Thoracic aorta (tissue), 2 donors: ENCODE results near the gene AFDN. TPM values are rescaled to one million over a fixed set of nuclear protein-coding genes. Genes with fewer than 3 reads are reported as not detected.

Experiments
- ATAC-seq: fragments of 150-250 bp; one replicate; pipeline ENCODE4 v1.8.0; 2017; ENCODE audit warnings: low read depth; ENCODE audit not compliant: insufficient number of reproducible peaks, low FRiP score
- DNase-seq: peaks from one replicate; pipeline ENCODE4 v3.0.0-alpha.2; 2020; ENCODE audit warnings: low spot score
- H3K27ac ChIP-seq, 2 donors: fragments of 200-600 bp; sonication (generic); 1 replicate in 1 of 2; 2 replicates in 1 of 2; pipeline ENCODE4 v1.5.1; 2016; ENCODE audit warnings: mild to moderate bottlenecking in 2 of 2, moderate library complexity in 2 of 2
- H3K27me3 ChIP-seq: fragments of 200-600 bp; sonication (generic); replicated peaks from 2 replicates; pipeline ENCODE4 v1.6.0; 2016; ENCODE audit warnings: mild to moderate bottlenecking; ENCODE audit not compliant: insufficient read depth
- H3K36me3 ChIP-seq: fragments of 200-600 bp; sonication (generic); one replicate; pipeline ENCODE4 v1.5.1; 2016
- H3K4me1 ChIP-seq, 2 donors: fragments of 200-600 bp; sonication (generic); 1 replicate in 1 of 2; 2 replicates in 1 of 2; pipeline versions ENCODE4 v1.5.1 to v1.6.0; 2016; ENCODE audit warnings: low read depth in 2 of 2, mild to moderate bottlenecking in 1 of 2; ENCODE audit not compliant: control insufficient read depth in 1 of 2
- H3K4me3 ChIP-seq: fragments of 200-600 bp; sonication (generic); 2 replicates; pipeline ENCODE4 v1.5.1; 2016; ENCODE audit warnings: mild to moderate bottlenecking
- H3K9me3 ChIP-seq: fragments of 200-600 bp; sonication (generic); 2 replicates; pipeline ENCODE4 v1.5.1; 2016
- total RNA-seq, 2 donors: library from RNA; depleted of rRNA; stranded (reverse); fragments of >200 nt; gene quantifications; one replicate each; pipeline versions ENCODE4 v1.1.0 to v1.2.3, GENCODE V29; 2016
- TF ChIP-seq, protein P1 (sequence below): fragments of 200-600 bp; sonication (generic); IDR thresholded peaks from one replicate; pipeline ENCODE4 v1.5.1; 2019; ENCODE audit warnings: antibody characterized with exemption

AFDN gene
- total RNA-seq, 2 donors from 2014 or later: 70.5 to 79.5 TPM

DNA sequence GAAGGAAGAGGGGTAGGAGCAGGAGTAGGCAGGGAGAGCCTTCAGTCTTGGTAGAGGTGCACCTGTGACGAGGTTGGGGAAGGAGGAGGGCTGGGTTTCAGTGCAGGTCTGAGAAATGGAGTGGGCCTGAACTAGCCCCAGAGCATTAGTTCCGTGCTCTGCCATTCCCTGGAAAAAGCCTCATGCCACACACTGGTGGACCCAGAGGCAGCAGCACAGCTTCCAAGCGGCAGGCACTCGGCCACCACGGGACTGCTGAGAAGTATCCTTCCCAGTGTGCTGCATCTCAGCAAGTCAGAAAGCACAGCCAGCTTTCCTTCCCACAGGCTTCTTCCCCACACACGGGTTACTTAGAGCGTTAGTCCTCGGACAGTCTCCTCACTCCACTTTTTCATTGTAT, 93.5 kb downstream of the AFDN start:
- ATAC-seq (no peak), DNase-seq (no peak)
- H3K27ac ChIP-seq: no peak overlapping the region
- peaks cover 23% of the 10 kb centered on the region for H3K36me3 ChIP-seq
- no peaks in the 10 kb centered on the region for H3K9me3 ChIP-seq
- TF ChIP-seq, protein P1, sequence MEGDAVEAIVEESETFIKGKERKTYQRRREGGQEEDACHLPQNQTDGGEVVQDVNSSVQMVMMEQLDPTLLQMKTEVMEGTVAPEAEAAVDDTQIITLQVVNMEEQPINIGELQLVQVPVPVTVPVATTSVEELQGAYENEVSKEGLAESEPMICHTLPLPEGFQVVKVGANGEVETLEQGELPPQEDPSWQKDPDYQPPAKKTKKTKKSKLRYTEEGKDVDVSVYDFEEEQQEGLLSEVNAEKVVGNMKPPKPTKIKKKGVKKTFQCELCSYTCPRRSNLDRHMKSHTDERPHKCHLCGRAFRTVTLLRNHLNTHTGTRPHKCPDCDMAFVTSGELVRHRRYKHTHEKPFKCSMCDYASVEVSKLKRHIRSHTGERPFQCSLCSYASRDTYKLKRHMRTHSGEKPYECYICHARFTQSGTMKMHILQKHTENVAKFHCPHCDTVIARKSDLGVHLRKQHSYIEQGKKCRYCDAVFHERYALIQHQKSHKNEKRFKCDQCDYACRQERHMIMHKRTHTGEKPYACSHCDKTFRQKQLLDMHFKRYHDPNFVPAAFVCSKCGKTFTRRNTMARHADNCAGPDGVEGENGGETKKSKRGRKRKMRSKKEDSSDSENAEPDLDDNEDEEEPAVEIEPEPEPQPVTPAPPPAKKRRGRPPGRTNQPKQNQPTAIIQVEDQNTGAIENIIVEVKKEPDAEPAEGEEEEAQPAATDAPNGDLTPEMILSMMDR: no peak
- no peaks in the 10 kb centered on the region for H3K27me3 ChIP-seq
- H3K4me3 ChIP-seq: no peak overlapping the region
- no peaks in the 10 kb centered on the region for H3K4me1 ChIP-seq

DNA sequence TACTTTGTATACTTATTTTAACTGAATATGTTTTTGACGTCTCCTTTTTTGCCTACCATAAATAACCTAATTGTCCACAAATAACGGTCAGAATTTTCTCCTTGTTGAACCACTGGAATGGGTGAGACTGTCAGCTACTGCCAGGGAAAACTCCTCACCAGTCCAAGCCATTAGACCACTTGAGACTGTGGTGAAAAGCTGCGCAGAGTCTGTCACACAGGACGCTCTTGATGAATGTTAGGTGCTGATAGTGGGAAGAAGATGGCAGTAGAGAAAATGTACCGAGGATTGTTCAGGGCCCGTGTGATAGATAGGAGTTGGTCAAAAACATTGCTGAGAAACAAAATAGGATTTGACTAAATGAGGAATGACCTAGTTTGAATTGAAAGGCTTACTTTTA, 95.1 kb downstream of the AFDN start:
- H3K9me3 ChIP-seq: no peaks in the 10 kb centered on the region
- no peak overlapping the region for H3K27ac ChIP-seq
- DNase-seq (no peak), ATAC-seq (no peak)
- H3K4me1 ChIP-seq: no peaks in the 10 kb centered on the region
- peaks cover 35% of the 10 kb centered on the region for H3K36me3 ChIP-seq
- no peaks in the 10 kb centered on the region for H3K27me3 ChIP-seq
- TF ChIP-seq, protein P1: no peak
- H3K4me3 ChIP-seq: no peak overlapping the region

DNA sequence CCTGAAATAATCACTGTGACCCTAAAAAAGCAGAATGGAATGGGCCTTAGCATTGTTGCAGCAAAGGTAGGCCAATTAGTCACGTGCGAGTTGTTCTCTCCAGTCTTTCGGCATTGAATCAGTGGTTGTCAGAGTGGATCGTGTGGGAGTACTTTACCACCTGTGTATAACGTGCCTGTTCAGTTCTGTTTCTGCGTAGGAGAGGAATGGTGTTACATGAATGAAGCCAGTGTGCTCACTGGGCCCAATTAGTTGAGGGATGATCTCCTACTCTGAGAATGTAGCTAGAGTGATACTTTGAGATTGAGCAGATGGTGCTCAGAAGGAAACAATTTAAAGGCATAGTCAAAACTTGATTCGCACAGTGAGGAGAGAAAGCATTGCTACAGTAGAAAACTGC, 98.3 kb downstream of the AFDN start:
- DNase-seq (no peak), ATAC-seq (no peak)
- Histone ChIP-seq H3K36me3 (peaks cover 22% of the 10 kb centered on the region), H3K9me3 (no peaks in the 10 kb centered on the region), H3K4me1 (no peaks in the 10 kb centered on the region), H3K27me3 (no peaks in the 10 kb centered on the region), H3K4me3 (no peak overlapping the region), H3K27ac (no peak overlapping the region)
- TF ChIP-seq, protein P1: no peak

DNA sequence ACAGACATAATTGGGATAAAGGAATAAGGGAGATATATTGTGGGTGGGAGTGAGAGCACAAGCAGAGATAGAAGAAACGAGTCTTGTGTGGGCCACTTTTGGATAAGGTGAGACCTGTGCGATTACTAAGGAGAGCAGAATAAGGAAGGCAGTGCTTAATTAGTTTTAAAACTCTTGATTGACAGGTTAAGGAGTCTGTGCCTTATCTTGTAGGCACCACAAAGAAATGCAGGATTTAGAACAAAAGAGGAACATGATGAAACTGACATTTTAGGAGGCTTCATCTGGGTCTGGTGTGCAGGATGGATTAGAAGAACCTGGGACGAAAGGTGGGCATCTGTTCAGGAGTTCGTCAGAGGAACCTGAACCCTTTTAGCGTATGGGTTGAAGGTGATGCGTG, 100.5 kb downstream of the AFDN start:
- H3K4me3 ChIP-seq: no peak overlapping the region
- no peaks in the 10 kb centered on the region for H3K4me1 ChIP-seq
- H3K27ac ChIP-seq: no peak overlapping the region
- DNase-seq (no peak), ATAC-seq (no peak)
- H3K9me3 ChIP-seq: no peaks in the 10 kb centered on the region
- H3K36me3 ChIP-seq: peaks cover 22% of the 10 kb centered on the region
- TF ChIP-seq, protein P1: no peak
- no peaks in the 10 kb centered on the region for H3K27me3 ChIP-seq

DNA sequence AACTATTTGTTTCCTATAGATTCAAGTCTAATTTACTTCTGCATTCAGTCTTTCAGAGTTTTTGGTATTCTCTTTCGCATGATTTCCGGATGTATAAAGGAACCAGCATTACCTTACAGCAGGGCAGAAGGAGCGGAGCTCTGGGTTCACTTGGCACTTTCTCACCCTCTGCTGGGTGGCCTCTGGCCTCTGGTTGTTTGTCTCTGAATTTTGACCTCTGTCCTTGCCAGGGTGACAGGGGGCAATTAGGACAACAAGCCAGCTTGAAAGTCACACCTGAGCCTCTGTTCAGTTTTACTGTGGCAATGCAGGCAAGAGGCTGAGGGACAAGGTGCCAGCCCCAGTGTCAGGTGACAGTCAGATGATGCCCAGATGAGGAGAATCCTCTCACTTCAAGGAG, 101.4 kb downstream of the AFDN start:
- ATAC-seq (no peak), DNase-seq (no peak)
- Histone ChIP-seq H3K36me3 (peaks cover 22% of the 10 kb centered on the region), H3K27ac (no peak overlapping the region), H3K27me3 (no peaks in the 10 kb centered on the region), H3K9me3 (no peaks in the 10 kb centered on the region), H3K4me1 (no peaks in the 10 kb centered on the region), H3K4me3 (no peak overlapping the region)
- TF ChIP-seq, protein P1: no peak
